C4-2B (cell line): ENCODE results near the gene LRRC73.

Experiments used
- ZFX ChIP-seq: fragments of 450-650 bp; IDR thresholded peaks from 2 replicates; pipeline ENCODE4 v1.6.1; 2017
- TF ChIP-seq, protein P1 (sequence below): fragments of 450-650 bp; conservative IDR thresholded peaks from 2 replicates; pipeline ENCODE4 v1.5.1; 2017; ENCODE audit warnings: mild to moderate bottlenecking

- TF ChIP-seq, protein P1, sequence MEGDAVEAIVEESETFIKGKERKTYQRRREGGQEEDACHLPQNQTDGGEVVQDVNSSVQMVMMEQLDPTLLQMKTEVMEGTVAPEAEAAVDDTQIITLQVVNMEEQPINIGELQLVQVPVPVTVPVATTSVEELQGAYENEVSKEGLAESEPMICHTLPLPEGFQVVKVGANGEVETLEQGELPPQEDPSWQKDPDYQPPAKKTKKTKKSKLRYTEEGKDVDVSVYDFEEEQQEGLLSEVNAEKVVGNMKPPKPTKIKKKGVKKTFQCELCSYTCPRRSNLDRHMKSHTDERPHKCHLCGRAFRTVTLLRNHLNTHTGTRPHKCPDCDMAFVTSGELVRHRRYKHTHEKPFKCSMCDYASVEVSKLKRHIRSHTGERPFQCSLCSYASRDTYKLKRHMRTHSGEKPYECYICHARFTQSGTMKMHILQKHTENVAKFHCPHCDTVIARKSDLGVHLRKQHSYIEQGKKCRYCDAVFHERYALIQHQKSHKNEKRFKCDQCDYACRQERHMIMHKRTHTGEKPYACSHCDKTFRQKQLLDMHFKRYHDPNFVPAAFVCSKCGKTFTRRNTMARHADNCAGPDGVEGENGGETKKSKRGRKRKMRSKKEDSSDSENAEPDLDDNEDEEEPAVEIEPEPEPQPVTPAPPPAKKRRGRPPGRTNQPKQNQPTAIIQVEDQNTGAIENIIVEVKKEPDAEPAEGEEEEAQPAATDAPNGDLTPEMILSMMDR: no peak
- no peak for TF ChIP-seq ZFX
These were observed 10.0 kb upstream of the LRRC73 start for GRCh38 chr6:43520097-43520496.
